Measurements from ENCODE around the gene GRB7. TPM values are rescaled to one million over a fixed set of nuclear protein-coding genes. Genes with fewer than 3 reads are reported as not detected.

The GRB7 gene
- total RNA-seq, 4 donors from 2014 or later = 0.41 to 0.70 TPM; not detected in 2

- in situ Hi-C loops (cut with MboI; ENCODE audit: low sequenced_read_pairs in 4 of 4) = no loop called here
- no peak overlapping the region for H3K4me3 ChIP-seq
Measured at GRCh38 chr17:39732586-39732985, 5.2 kb upstream of the GRB7 start.

GRCh38 chr17:39735882-39736281 lies 1.9 kb upstream of the GRB7 start:
- peaks cover 6 to 22% of the 10 kb centered on the region in 2 donors for H3K4me1 ChIP-seq
- H3K9me3 ChIP-seq = no peaks in the 10 kb centered on the region
- intact Hi-C loops (cut with DNase I; ENCODE audit: low total_unique reads) = no loop called here
- in situ Hi-C loops (cut with MboI; ENCODE audit: low sequenced_read_pairs in 4 of 4) = no loop called here
- H3K4me3 ChIP-seq = no peak overlapping the region
- ATAC-seq = no peak
- no peak overlapping the region for H3K27ac ChIP-seq
- no peak for TF ChIP-seq CTCF (IDR thresholded peaks at IDR 0.05 in 4 of 5, conservative IDR thresholded peaks at IDR 0.05 in 1 of 5)
- TF ChIP-seq POLR2A (IDR thresholded peaks at IDR 0.05) = no peak
- peaks cover 37 to 45% (median 43%) of the 10 kb centered on the region in 3 donors for H3K27me3 ChIP-seq
- no peak for DNase-seq
- no peaks in the 10 kb centered on the region for H3K36me3 ChIP-seq

More at GRCh38 chr17:39732586-39732985, 5.2 kb upstream of the GRB7 start:
- TF ChIP-seq POLR2A (IDR thresholded peaks at IDR 0.05) (no peak), CTCF (IDR thresholded peaks at IDR 0.05 in 4 of 5, conservative IDR thresholded peaks at IDR 0.05 in 1 of 5) (no peak)
- H3K4me1 ChIP-seq = peaks cover 9% of the 10 kb centered on the region in 2 donors
- peaks cover 0 to 17% of the 10 kb centered on the region in 2 donors for H3K36me3 ChIP-seq
- no peak for ATAC-seq
- intact Hi-C loops (cut with DNase I; ENCODE audit: low total_unique reads) = loop anchor here (5.0 kb wide), 1 partner anchor 55 kb away; no protein-coding TSS in a partner anchor
- no peak for DNase-seq
- H3K9me3 ChIP-seq = no peaks in the 10 kb centered on the region
- peaks cover 10 to 12% (median 11%) of the 10 kb centered on the region in 3 donors for H3K27me3 ChIP-seq
- H3K27ac ChIP-seq = no peak overlapping the region

GRCh38 chr17:39736319-39737165 lies 1.2 kb upstream of the GRB7 start:
- TF ChIP-seq POLR2A (IDR thresholded peaks at IDR 0.05) = no peak
- no peak for TF ChIP-seq CTCF (IDR thresholded peaks at IDR 0.05 in 4 of 5, conservative IDR thresholded peaks at IDR 0.05 in 1 of 5)
- in situ Hi-C loops (cut with MboI; ENCODE audit: low sequenced_read_pairs in 4 of 4) = no loop called here
- ATAC-seq = no peak

GRCh38 chr17:39737206-39737759 lies 455 bp upstream of the GRB7 start:
- no peaks in the 10 kb centered on the region for H3K9me3 ChIP-seq
- H3K4me3 ChIP-seq = no peak overlapping the region
- peaks cover 40 to 54% (median 50%) of the 10 kb centered on the region in 3 donors for H3K27me3 ChIP-seq
- in situ Hi-C loops (cut with MboI; ENCODE audit: low sequenced_read_pairs in 4 of 4) = no loop called here
- DNase-seq (no peak), ATAC-seq (no peak)
- no peak overlapping the region for H3K27ac ChIP-seq
- no peak for TF ChIP-seq POLR2A (IDR thresholded peaks at IDR 0.05)
- no peak for TF ChIP-seq CTCF (IDR thresholded peaks at IDR 0.05 in 4 of 5, conservative IDR thresholded peaks at IDR 0.05 in 1 of 5)
- H3K36me3 ChIP-seq = no peaks in the 10 kb centered on the region
- peaks cover 6 to 22% of the 10 kb centered on the region in 2 donors for H3K4me1 ChIP-seq
- intact Hi-C loops (cut with DNase I; ENCODE audit: low total_unique reads) = no loop called here

More at GRCh38 chr17:39736319-39737165, 1.2 kb upstream of the GRB7 start:
- no peak for DNase-seq
- Histone ChIP-seq H3K36me3 (no peaks in the 10 kb centered on the region), H3K27me3 (peaks cover 40 to 49% (median 45%) of the 10 kb centered on the region in 3 donors), H3K4me1 (peaks cover 6 to 22% of the 10 kb centered on the region in 2 donors), H3K9me3 (no peaks in the 10 kb centered on the region), H3K27ac (no peak overlapping the region), H3K4me3 (no peak overlapping the region)
- intact Hi-C loops (cut with DNase I; ENCODE audit: low total_unique reads) = no loop called here
